Endothelial cell of umbilical vein (primary cell): ENCODE data around the gene ITPKA.

Experiments used
- EZH2 ChIP-seq: IDR thresholded peaks from 2 replicates; pipeline ENCODE4 v1.6.1; 2012; ENCODE audit warnings: borderline replicate concordance, low read depth, mild to moderate bottlenecking, moderate library complexity, low read length, inconsistent platforms; ENCODE audit not compliant: severe bottlenecking
- JUN ChIP-seq: IDR thresholded peaks from 2 replicates; pipeline ENCODE4 v1.6.1; 2011; ENCODE audit warnings: borderline replicate concordance, low read depth; ENCODE audit not compliant: insufficient read length, insufficient read depth
- POLR2A ChIP-seq: IDR thresholded peaks from 2 replicates; pipeline ENCODE4 v1.6.1; 2012; ENCODE audit warnings: low read depth, mild to moderate bottlenecking, control low read depth, low read length
- POLR2AphosphoS5 ChIP-seq: IDR thresholded peaks from 2 replicates; pipeline ENCODE4 v1.6.1; 2012; ENCODE audit warnings: low read depth, mild to moderate bottlenecking, control low read depth, low read length, moderate library complexity; ENCODE audit not compliant: insufficient read depth
- TF ChIP-seq, protein P1 (sequence below), 2 donors: IDR thresholded peaks; 1 replicate in 1 of 2; 2 replicates in 1 of 2; pipeline ENCODE4 v1.5.1; 2011; ENCODE audit warnings: low read length in 2 of 2, mild to moderate bottlenecking in 2 of 2, moderate library complexity in 2 of 2, control low read depth in 1 of 2, inconsistent platforms in 1 of 2, low read depth in 1 of 2; ENCODE audit not compliant: insufficient read depth in 1 of 2; ENCODE audit errors: extremely low read depth in 1 of 2
- TF ChIP-seq, protein P2 (sequence below): IDR thresholded peaks from 2 replicates; pipeline ENCODE4 v1.6.1; 2011; ENCODE audit not compliant: insufficient read depth, insufficient read length

DNA sequence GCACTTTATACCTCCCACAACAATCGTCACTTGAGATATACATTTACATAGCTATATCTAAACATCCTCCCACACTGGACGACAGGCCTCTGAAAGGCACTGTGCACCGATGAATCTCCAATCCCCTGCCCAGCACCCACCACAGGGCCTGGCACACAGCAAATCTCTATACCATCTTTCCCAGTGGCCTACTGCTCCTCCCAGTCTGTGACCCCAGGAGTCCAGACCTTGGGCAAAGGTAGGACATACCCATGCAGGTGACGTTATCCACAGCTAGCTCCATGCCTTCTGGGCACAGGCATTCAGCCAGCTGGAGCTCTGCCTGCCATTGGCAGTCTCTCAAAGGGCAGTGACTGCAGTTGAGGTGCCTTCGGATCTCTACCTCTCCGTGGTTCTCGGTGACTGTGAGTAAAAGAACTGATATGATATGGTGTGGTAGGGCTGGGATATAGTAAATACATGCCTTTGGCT lies 14.2 kb downstream of the ITPKA start:
- no peak for TF ChIP-seq JUN
- TF ChIP-seq, protein P1, sequence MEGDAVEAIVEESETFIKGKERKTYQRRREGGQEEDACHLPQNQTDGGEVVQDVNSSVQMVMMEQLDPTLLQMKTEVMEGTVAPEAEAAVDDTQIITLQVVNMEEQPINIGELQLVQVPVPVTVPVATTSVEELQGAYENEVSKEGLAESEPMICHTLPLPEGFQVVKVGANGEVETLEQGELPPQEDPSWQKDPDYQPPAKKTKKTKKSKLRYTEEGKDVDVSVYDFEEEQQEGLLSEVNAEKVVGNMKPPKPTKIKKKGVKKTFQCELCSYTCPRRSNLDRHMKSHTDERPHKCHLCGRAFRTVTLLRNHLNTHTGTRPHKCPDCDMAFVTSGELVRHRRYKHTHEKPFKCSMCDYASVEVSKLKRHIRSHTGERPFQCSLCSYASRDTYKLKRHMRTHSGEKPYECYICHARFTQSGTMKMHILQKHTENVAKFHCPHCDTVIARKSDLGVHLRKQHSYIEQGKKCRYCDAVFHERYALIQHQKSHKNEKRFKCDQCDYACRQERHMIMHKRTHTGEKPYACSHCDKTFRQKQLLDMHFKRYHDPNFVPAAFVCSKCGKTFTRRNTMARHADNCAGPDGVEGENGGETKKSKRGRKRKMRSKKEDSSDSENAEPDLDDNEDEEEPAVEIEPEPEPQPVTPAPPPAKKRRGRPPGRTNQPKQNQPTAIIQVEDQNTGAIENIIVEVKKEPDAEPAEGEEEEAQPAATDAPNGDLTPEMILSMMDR (IDR thresholded peaks at IDR 0.05; ENCODE audit: extremely low read depth in 1 of 2, insufficient read depth in 1 of 2, low read depth in 1 of 2, low read length in 2 of 2) = no peak
- TF ChIP-seq, protein P2, sequence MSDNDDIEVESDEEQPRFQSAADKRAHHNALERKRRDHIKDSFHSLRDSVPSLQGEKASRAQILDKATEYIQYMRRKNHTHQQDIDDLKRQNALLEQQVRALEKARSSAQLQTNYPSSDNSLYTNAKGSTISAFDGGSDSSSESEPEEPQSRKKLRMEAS = no peak
- TF ChIP-seq POLR2A = no peak
- no peak for TF ChIP-seq POLR2AphosphoS5
- TF ChIP-seq EZH2 = no peak
